ENCODE results near the gene KIF26B.

Gene KIF26B

GRCh38 chr1:245248231-245248731 lies 93.5 kb downstream of the KIF26B start:
- no peak for TF ChIP-seq POU2F2 (IDR thresholded peaks at IDR 0.05; ENCODE audit: low read depth, low read length)
- no peak for TF ChIP-seq PAX5 (IDR thresholded peaks at IDR 0.05; ENCODE audit: insufficient read depth, low read length, severe bottlenecking)
- no peak for TF ChIP-seq POLR2AphosphoS5 (IDR thresholded peaks at IDR 0.05; ENCODE audit: low read depth, low read length)
- TF ChIP-seq POLR2A (IDR thresholded peaks at IDR 0.05; ENCODE audit: low read depth, low read length) = no peak
- no peak for TF ChIP-seq TAF1 (IDR thresholded peaks at IDR 0.05; ENCODE audit: low read depth, low read length)
- TF ChIP-seq SPI1 (IDR thresholded peaks at IDR 0.05; ENCODE audit: low read depth, low read length) = no peak
- FAIRE-seq (no peak), DNase-seq (ENCODE audit: insufficient read length, low spot score) (no peak)

- no peak for DNase-seq (ENCODE audit: insufficient read length, low spot score)
- no peak for FAIRE-seq
- TF ChIP-seq POLR2AphosphoS5 (IDR thresholded peaks at IDR 0.05; ENCODE audit: low read depth, low read length) (no peak), POU2F2 (IDR thresholded peaks at IDR 0.05; ENCODE audit: low read depth, low read length) (no peak), TAF1 (IDR thresholded peaks at IDR 0.05; ENCODE audit: low read depth, low read length) (no peak), POLR2A (IDR thresholded peaks at IDR 0.05; ENCODE audit: low read depth, low read length) (no peak), PAX5 (IDR thresholded peaks at IDR 0.05; ENCODE audit: insufficient read depth, low read length, severe bottlenecking) (no peak), SPI1 (IDR thresholded peaks at IDR 0.05; ENCODE audit: low read depth, low read length) (no peak)
Observed at GRCh38 chr1:245255783-245256182, 101.0 kb downstream of the KIF26B start.

GRCh38 chr1:245256528-245256927 lies 101.7 kb downstream of the KIF26B start:
- TF ChIP-seq POU2F2 (IDR thresholded peaks at IDR 0.05; ENCODE audit: low read depth, low read length) = no peak
- no peak for TF ChIP-seq PAX5 (IDR thresholded peaks at IDR 0.05; ENCODE audit: insufficient read depth, low read length, severe bottlenecking)
- no peak for TF ChIP-seq POLR2AphosphoS5 (IDR thresholded peaks at IDR 0.05; ENCODE audit: low read depth, low read length)
- no peak for TF ChIP-seq TAF1 (IDR thresholded peaks at IDR 0.05; ENCODE audit: low read depth, low read length)
- no peak for TF ChIP-seq SPI1 (IDR thresholded peaks at IDR 0.05; ENCODE audit: low read depth, low read length)
- no peak for TF ChIP-seq POLR2A (IDR thresholded peaks at IDR 0.05; ENCODE audit: low read depth, low read length)
- FAIRE-seq = no peak
- DNase-seq (ENCODE audit: insufficient read length, low spot score) = no peak

- FAIRE-seq (no peak), DNase-seq (ENCODE audit: insufficient read length, low spot score) (no peak)
- TF ChIP-seq SPI1 (IDR thresholded peaks at IDR 0.05; ENCODE audit: low read depth, low read length) = no peak
- TF ChIP-seq PAX5 (IDR thresholded peaks at IDR 0.05; ENCODE audit: insufficient read depth, low read length, severe bottlenecking) = no peak
- no peak for TF ChIP-seq POLR2AphosphoS5 (IDR thresholded peaks at IDR 0.05; ENCODE audit: low read depth, low read length)
- no peak for TF ChIP-seq POLR2A (IDR thresholded peaks at IDR 0.05; ENCODE audit: low read depth, low read length)
- no peak for TF ChIP-seq POU2F2 (IDR thresholded peaks at IDR 0.05; ENCODE audit: low read depth, low read length)
- TF ChIP-seq TAF1 (IDR thresholded peaks at IDR 0.05; ENCODE audit: low read depth, low read length) = no peak
Observed at GRCh38 chr1:245258271-245258920, 103.6 kb downstream of the KIF26B start.

- DNase-seq (ENCODE audit: insufficient read length, low spot score) = no peak
Observed at GRCh38 chr1:245260110-245260882, 105.5 kb downstream of the KIF26B start.

GRCh38 chr1:245260883-245261282 lies 106.1 kb downstream of the KIF26B start:
- TF ChIP-seq SPI1 (IDR thresholded peaks at IDR 0.05; ENCODE audit: low read depth, low read length) (no peak), PAX5 (IDR thresholded peaks at IDR 0.05; ENCODE audit: insufficient read depth, low read length, severe bottlenecking) (no peak), POU2F2 (IDR thresholded peaks at IDR 0.05; ENCODE audit: low read depth, low read length) (no peak), POLR2AphosphoS5 (IDR thresholded peaks at IDR 0.05; ENCODE audit: low read depth, low read length) (no peak), POLR2A (IDR thresholded peaks at IDR 0.05; ENCODE audit: low read depth, low read length) (no peak), TAF1 (IDR thresholded peaks at IDR 0.05; ENCODE audit: low read depth, low read length) (no peak)
- FAIRE-seq (no peak), DNase-seq (ENCODE audit: insufficient read length, low spot score) (no peak)

More at GRCh38 chr1:245260110-245260882, 105.5 kb downstream of the KIF26B start:
- no peak for FAIRE-seq
- TF ChIP-seq POU2F2 (IDR thresholded peaks at IDR 0.05; ENCODE audit: low read depth, low read length) (no peak), SPI1 (IDR thresholded peaks at IDR 0.05; ENCODE audit: low read depth, low read length) (no peak), POLR2AphosphoS5 (IDR thresholded peaks at IDR 0.05; ENCODE audit: low read depth, low read length) (no peak), TAF1 (IDR thresholded peaks at IDR 0.05; ENCODE audit: low read depth, low read length) (no peak), POLR2A (IDR thresholded peaks at IDR 0.05; ENCODE audit: low read depth, low read length) (no peak), PAX5 (IDR thresholded peaks at IDR 0.05; ENCODE audit: insufficient read depth, low read length, severe bottlenecking) (no peak)

GRCh38 chr1:245261786-245262185 lies 107.0 kb downstream of the KIF26B start:
- DNase-seq (ENCODE audit: insufficient read length, low spot score) (no peak), FAIRE-seq (no peak)

GRCh38 chr1:245263529-245264095 lies 108.8 kb downstream of the KIF26B start:
- DNase-seq (ENCODE audit: insufficient read length, low spot score) = no peak
- TF ChIP-seq TAF1 (IDR thresholded peaks at IDR 0.05; ENCODE audit: low read depth, low read length) (no peak), POU2F2 (IDR thresholded peaks at IDR 0.05; ENCODE audit: low read depth, low read length) (no peak), POLR2AphosphoS5 (IDR thresholded peaks at IDR 0.05; ENCODE audit: low read depth, low read length) (no peak), SPI1 (IDR thresholded peaks at IDR 0.05; ENCODE audit: low read depth, low read length) (no peak), PAX5 (IDR thresholded peaks at IDR 0.05; ENCODE audit: insufficient read depth, low read length, severe bottlenecking) (no peak), POLR2A (IDR thresholded peaks at IDR 0.05; ENCODE audit: low read depth, low read length) (no peak)
- no peak for FAIRE-seq

More at GRCh38 chr1:245261786-245262185, 107.0 kb downstream of the KIF26B start:
- TF ChIP-seq SPI1 (IDR thresholded peaks at IDR 0.05; ENCODE audit: low read depth, low read length) = no peak
- TF ChIP-seq TAF1 (IDR thresholded peaks at IDR 0.05; ENCODE audit: low read depth, low read length) = no peak
- TF ChIP-seq POU2F2 (IDR thresholded peaks at IDR 0.05; ENCODE audit: low read depth, low read length) = no peak
- no peak for TF ChIP-seq POLR2AphosphoS5 (IDR thresholded peaks at IDR 0.05; ENCODE audit: low read depth, low read length)
- TF ChIP-seq POLR2A (IDR thresholded peaks at IDR 0.05; ENCODE audit: low read depth, low read length) = no peak
- no peak for TF ChIP-seq PAX5 (IDR thresholded peaks at IDR 0.05; ENCODE audit: insufficient read depth, low read length, severe bottlenecking)

- FAIRE-seq (no peak), DNase-seq (ENCODE audit: insufficient read length, low spot score) (no peak)
- no peak for TF ChIP-seq SPI1 (IDR thresholded peaks at IDR 0.05; ENCODE audit: low read depth, low read length)
- TF ChIP-seq PAX5 (IDR thresholded peaks at IDR 0.05; ENCODE audit: insufficient read depth, low read length, severe bottlenecking) = no peak
- TF ChIP-seq POLR2A (IDR thresholded peaks at IDR 0.05; ENCODE audit: low read depth, low read length) = no peak
- no peak for TF ChIP-seq POU2F2 (IDR thresholded peaks at IDR 0.05; ENCODE audit: low read depth, low read length)
- TF ChIP-seq POLR2AphosphoS5 (IDR thresholded peaks at IDR 0.05; ENCODE audit: low read depth, low read length) = no peak
- TF ChIP-seq TAF1 (IDR thresholded peaks at IDR 0.05; ENCODE audit: low read depth, low read length) = no peak
Observed at GRCh38 chr1:245264226-245264625, 109.4 kb downstream of the KIF26B start.
